ENCODE results near the gene DHX34.

DHX34 gene

GRCh38 chr19:47309038-47309437, 40.1 kb upstream of the DHX34 start:
- DNase-seq (ENCODE audit: low read depth, low spot score) = no peak
- H3K4me1 ChIP-seq (ENCODE audit: insufficient read depth, insufficient read length) = no peaks in the 10 kb centered on the region
- H3K36me3 ChIP-seq (ENCODE audit: insufficient read depth, insufficient read length, low read length) = no peaks in the 10 kb centered on the region
- no peak overlapping the region for H3K9ac ChIP-seq (ENCODE audit: insufficient read length, low read depth)
- no peaks in the 10 kb centered on the region for H3K9me3 ChIP-seq (ENCODE audit: insufficient read depth, low read length)
- TF ChIP-seq YY1 (IDR thresholded peaks at IDR 0.05; ENCODE audit: insufficient read depth, insufficient read length) (no peak), ZNF274 (IDR thresholded peaks at IDR 0.05; ENCODE audit: low read depth, low read length) (no peak), SUZ12 (IDR thresholded peaks at IDR 0.05; ENCODE audit: extremely low read depth, insufficient read depth, insufficient read length) (no peak)
- no peak overlapping the region for H3K4me3 ChIP-seq (ENCODE audit: insufficient read length, low read depth)
- H3K27me3 ChIP-seq (ENCODE audit: insufficient read depth, insufficient read length) = no peaks in the 10 kb centered on the region

- Histone ChIP-seq H3K36me3 (ENCODE audit: insufficient read depth, insufficient read length, low read length) (no peaks in the 10 kb centered on the region), H3K9me3 (ENCODE audit: insufficient read depth, low read length) (no peaks in the 10 kb centered on the region), H3K27me3 (ENCODE audit: insufficient read depth, insufficient read length) (no peaks in the 10 kb centered on the region), H3K9ac (ENCODE audit: insufficient read length, low read depth) (no peak within 1 kb of the TSS), H3K4me3 (ENCODE audit: insufficient read length, low read depth) (no peak within 1 kb of the TSS), H3K4me1 (ENCODE audit: insufficient read depth, insufficient read length) (no peaks in the 10 kb centered on the region)
- DNase-seq (ENCODE audit: low read depth, low spot score) = no peak
- TF ChIP-seq YY1 (IDR thresholded peaks at IDR 0.05; ENCODE audit: insufficient read depth, insufficient read length) (no peak), ZNF274 (IDR thresholded peaks at IDR 0.05; ENCODE audit: low read depth, low read length) (no peak), SUZ12 (IDR thresholded peaks at IDR 0.05; ENCODE audit: extremely low read depth, insufficient read depth, insufficient read length) (no peak)
Measured at GRCh38 chr19:47309608-47310007, 39.5 kb upstream of the DHX34 start, which contains the start of gene C5AR1. TSS of gene C5AR1 (plus strand) at chr19:47309861. CDS start at chr19:47309896, 35 bp downstream.

GRCh38 chr19:47310323-47310722, 38.8 kb upstream of the DHX34 start:
- H3K36me3 ChIP-seq (ENCODE audit: insufficient read depth, insufficient read length, low read length) = no peaks in the 10 kb centered on the region
- H3K27me3 ChIP-seq (ENCODE audit: insufficient read depth, insufficient read length) = no peaks in the 10 kb centered on the region
- TF ChIP-seq SUZ12 (IDR thresholded peaks at IDR 0.05; ENCODE audit: extremely low read depth, insufficient read depth, insufficient read length) (no peak), YY1 (IDR thresholded peaks at IDR 0.05; ENCODE audit: insufficient read depth, insufficient read length) (no peak), ZNF274 (IDR thresholded peaks at IDR 0.05; ENCODE audit: low read depth, low read length) (no peak)
- H3K9ac ChIP-seq (ENCODE audit: insufficient read length, low read depth) = no peak overlapping the region
- DNase-seq (ENCODE audit: low read depth, low spot score) = no peak
- no peaks in the 10 kb centered on the region for H3K9me3 ChIP-seq (ENCODE audit: insufficient read depth, low read length)
- H3K4me1 ChIP-seq (ENCODE audit: insufficient read depth, insufficient read length) = no peaks in the 10 kb centered on the region
- H3K4me3 ChIP-seq (ENCODE audit: insufficient read length, low read depth) = no peak overlapping the region

GRCh38 chr19:47310819-47311218, 38.3 kb upstream of the DHX34 start:
- H3K9ac ChIP-seq (ENCODE audit: insufficient read length, low read depth) = no peak overlapping the region
- H3K36me3 ChIP-seq (ENCODE audit: insufficient read depth, insufficient read length, low read length) = no peaks in the 10 kb centered on the region
- no peak overlapping the region for H3K4me3 ChIP-seq (ENCODE audit: insufficient read length, low read depth)
- H3K4me1 ChIP-seq (ENCODE audit: insufficient read depth, insufficient read length) = no peaks in the 10 kb centered on the region
- H3K9me3 ChIP-seq (ENCODE audit: insufficient read depth, low read length) = no peaks in the 10 kb centered on the region
- no peak for TF ChIP-seq ZNF274 (IDR thresholded peaks at IDR 0.05; ENCODE audit: low read depth, low read length)
- no peak for TF ChIP-seq SUZ12 (IDR thresholded peaks at IDR 0.05; ENCODE audit: extremely low read depth, insufficient read depth, insufficient read length)
- no peak for TF ChIP-seq YY1 (IDR thresholded peaks at IDR 0.05; ENCODE audit: insufficient read depth, insufficient read length)
- H3K27me3 ChIP-seq (ENCODE audit: insufficient read depth, insufficient read length) = no peaks in the 10 kb centered on the region
- no peak for DNase-seq (ENCODE audit: low read depth, low spot score)

DNA sequence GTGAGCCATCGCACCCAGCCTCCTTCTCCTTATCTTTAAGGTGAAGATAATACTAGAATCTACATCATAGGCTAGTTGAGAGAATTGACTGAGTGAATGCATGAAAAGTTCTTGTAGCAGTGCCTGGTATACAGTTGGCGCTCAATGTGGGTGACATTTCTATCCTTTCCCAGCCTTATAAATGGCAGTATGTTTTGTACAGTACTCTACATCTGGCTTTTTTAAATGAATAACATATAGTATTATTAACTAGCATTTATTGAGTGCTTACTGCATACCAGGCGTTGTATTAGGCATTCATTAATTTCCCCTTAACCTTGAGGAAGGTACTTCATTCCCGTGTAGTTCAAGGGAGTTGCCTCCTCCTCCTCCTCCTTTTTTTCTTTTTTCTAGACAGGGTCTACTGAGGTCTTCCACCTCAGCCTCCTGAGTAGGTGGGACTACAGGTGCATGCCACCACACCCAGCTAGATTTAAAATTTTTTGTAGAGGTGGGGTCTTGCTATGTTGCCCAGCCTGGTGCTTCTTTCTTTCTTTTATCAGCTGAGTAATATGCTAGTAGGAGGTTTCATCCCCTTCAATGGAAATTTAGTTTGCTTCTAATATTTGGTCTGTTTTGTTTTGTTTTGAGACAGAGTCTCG, 36.6 kb upstream of the DHX34 start:
- Histone ChIP-seq H3K4me3 (ENCODE audit: insufficient read length, low read depth) (no peak overlapping the region), H3K9ac (ENCODE audit: insufficient read length, low read depth) (no peak overlapping the region), H3K9me3 (ENCODE audit: insufficient read depth, low read length) (no peaks in the 10 kb centered on the region), H3K4me1 (ENCODE audit: insufficient read depth, insufficient read length) (no peaks in the 10 kb centered on the region), H3K36me3 (ENCODE audit: insufficient read depth, insufficient read length, low read length) (no peaks in the 10 kb centered on the region), H3K27me3 (ENCODE audit: insufficient read depth, insufficient read length) (no peaks in the 10 kb centered on the region)
- DNase-seq (ENCODE audit: low read depth, low spot score) = no peak
- TF ChIP-seq ZNF274 (IDR thresholded peaks at IDR 0.05; ENCODE audit: low read depth, low read length) = no peak
- TF ChIP-seq SUZ12 (IDR thresholded peaks at IDR 0.05; ENCODE audit: extremely low read depth, insufficient read depth, insufficient read length) = no peak
- TF ChIP-seq YY1 (IDR thresholded peaks at IDR 0.05; ENCODE audit: insufficient read depth, insufficient read length) = no peak

DNA sequence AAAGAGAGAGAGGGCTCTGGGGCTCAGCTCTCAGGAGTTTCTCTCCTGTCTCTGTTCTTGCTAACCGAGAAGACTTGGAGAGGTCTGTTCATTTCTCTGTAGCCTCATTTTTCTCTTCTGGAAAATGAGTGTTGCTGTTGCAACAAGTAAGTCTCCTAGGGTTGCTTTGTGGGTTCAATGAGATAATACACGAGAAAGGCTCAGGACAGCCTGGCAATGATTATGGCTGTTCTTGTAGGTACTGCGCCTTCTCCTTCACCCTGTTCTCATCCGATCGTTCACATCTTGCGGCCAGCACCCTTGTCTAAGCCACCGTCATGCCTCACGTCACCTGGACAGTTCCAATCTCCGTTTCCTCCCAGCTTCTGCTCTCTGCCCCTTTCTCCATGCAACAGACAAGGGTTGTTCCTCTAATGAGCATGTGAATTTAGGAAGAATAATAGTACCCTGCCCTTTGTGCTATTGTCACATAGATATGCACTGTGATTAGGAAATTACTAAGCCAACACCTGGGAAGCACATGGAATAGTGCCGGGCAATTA, 35.3 kb upstream of the DHX34 start:
- no peak for DNase-seq (ENCODE audit: low read depth, low spot score)
- Histone ChIP-seq H3K9me3 (ENCODE audit: insufficient read depth, low read length) (no peaks in the 10 kb centered on the region), H3K36me3 (ENCODE audit: insufficient read depth, insufficient read length, low read length) (no peaks in the 10 kb centered on the region), H3K4me1 (ENCODE audit: insufficient read depth, insufficient read length) (no peaks in the 10 kb centered on the region), H3K4me3 (ENCODE audit: insufficient read length, low read depth) (no peak overlapping the region), H3K9ac (ENCODE audit: insufficient read length, low read depth) (no peak overlapping the region), H3K27me3 (ENCODE audit: insufficient read depth, insufficient read length) (no peaks in the 10 kb centered on the region)
- TF ChIP-seq ZNF274 (IDR thresholded peaks at IDR 0.05; ENCODE audit: low read depth, low read length) (no peak), YY1 (IDR thresholded peaks at IDR 0.05; ENCODE audit: insufficient read depth, insufficient read length) (no peak), SUZ12 (IDR thresholded peaks at IDR 0.05; ENCODE audit: extremely low read depth, insufficient read depth, insufficient read length) (no peak)

DNA sequence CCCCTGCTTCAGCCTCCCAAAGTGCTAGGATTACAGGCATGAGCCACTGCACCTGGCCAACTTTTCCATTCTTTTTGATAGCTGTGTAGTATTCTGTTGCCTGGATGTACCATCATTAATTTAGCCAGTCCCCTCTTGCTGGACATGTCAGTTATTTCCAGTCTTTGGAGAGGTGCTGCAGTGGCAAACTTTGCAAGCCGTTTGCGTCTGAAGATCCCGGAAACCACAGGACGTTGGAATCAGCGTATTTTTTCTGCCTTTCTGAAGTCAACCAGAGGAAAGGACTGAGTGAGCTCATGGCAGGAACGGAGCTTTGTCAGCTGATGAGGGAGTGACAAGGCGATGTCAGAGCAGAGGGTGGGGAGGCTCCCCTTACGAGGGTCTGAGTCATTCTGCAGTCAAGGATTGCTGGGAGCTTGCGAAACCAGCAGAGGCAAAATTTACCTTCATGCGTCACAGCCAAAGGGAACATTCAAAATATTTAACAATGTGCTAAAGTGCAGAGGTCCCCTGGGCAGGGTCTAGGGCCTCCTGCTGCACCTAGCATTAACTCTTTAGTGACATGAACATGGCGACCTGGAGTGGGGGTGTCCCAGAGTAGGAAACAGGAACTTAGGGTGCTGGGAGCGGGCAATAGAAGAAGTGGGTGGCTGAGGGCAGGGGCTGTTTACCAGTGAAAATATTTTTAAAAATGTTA, 33.8 kb upstream of the DHX34 start:
- Histone ChIP-seq H3K4me1 (ENCODE audit: insufficient read depth, insufficient read length) (no peaks in the 10 kb centered on the region), H3K9me3 (ENCODE audit: insufficient read depth, low read length) (no peaks in the 10 kb centered on the region), H3K36me3 (ENCODE audit: insufficient read depth, insufficient read length, low read length) (no peaks in the 10 kb centered on the region), H3K27me3 (ENCODE audit: insufficient read depth, insufficient read length) (no peaks in the 10 kb centered on the region), H3K9ac (ENCODE audit: insufficient read length, low read depth) (no peak overlapping the region), H3K4me3 (ENCODE audit: insufficient read length, low read depth) (no peak overlapping the region)
- no peak for TF ChIP-seq SUZ12 (IDR thresholded peaks at IDR 0.05; ENCODE audit: extremely low read depth, insufficient read depth, insufficient read length)
- TF ChIP-seq YY1 (IDR thresholded peaks at IDR 0.05; ENCODE audit: insufficient read depth, insufficient read length) = no peak
- TF ChIP-seq ZNF274 (IDR thresholded peaks at IDR 0.05; ENCODE audit: low read depth, low read length) = no peak
- DNase-seq (ENCODE audit: low read depth, low spot score) = no peak

Data from NT2/D1 (cell line).